Esophagus muscularis mucosa (tissue), 4 donors: ENCODE measurements around the gene PLK3. TPM values are rescaled to one million over a fixed set of nuclear protein-coding genes. Genes with fewer than 3 reads are reported as not detected.
A peak's percentile ranks its signal among the peaks of the same experiment; 100 is the strongest.

ENCODE experiments used
- DNase-seq: peaks from one replicate; pipeline ENCODE4 v3.0.0-alpha.2; 2017; ENCODE audit errors: extremely low spot score
- H3K27ac ChIP-seq, 4 donors: fragments of 200-600 bp; sonication (generic); replicated peaks in 1 of 4; 1 replicate in 3 of 4; 2 replicates in 1 of 4; pipeline ENCODE4 v1.5.1; 2016 to 2019; ENCODE audit warnings: mild to moderate bottlenecking in 1 of 4
- H3K27me3 ChIP-seq, 4 donors: fragments of 200-600 bp; sonication (generic); one replicate each; pipeline versions ENCODE4 v1.5.1 to v1.6.0; 2016 to 2019
- H3K36me3 ChIP-seq, 4 donors: fragments of 200-600 bp; sonication (generic); one replicate each; pipeline ENCODE4 v1.5.1; 2016 to 2019
- H3K4me1 ChIP-seq, 4 donors: fragments of 200-600 bp; sonication (generic); one replicate each; pipeline ENCODE4 v1.5.1; 2016 to 2019
- H3K4me3 ChIP-seq, 4 donors: fragments of 200-600 bp; sonication (generic); 1 replicate in 2 of 4; 2 replicates in 2 of 4; pipeline ENCODE4 v1.5.1; 2016 to 2019; ENCODE audit warnings: mild to moderate bottlenecking in 4 of 4, moderate library complexity in 1 of 4
- H3K9me3 ChIP-seq, 4 donors: fragments of 200-600 bp; sonication (generic); 1 replicate in 3 of 4; 2 replicates in 1 of 4; pipeline ENCODE4 v1.5.1; 2016 to 2019
- CTCF ChIP-seq, 3 experiments: fragments of 200-600 bp in 2 of 3; fragments of 450-650 bp in 1 of 3; sonication (generic) in 2 of 3; IDR thresholded peaks; one replicate each; pipeline ENCODE4 v1.5.1; 2017 to 2019; ENCODE audit warnings: antibody characterized with exemption in 3 of 3, mild to moderate bottlenecking in 2 of 3, moderate library complexity in 1 of 3
- EP300 ChIP-seq: sonication (generic); formaldehyde crosslinking; IDR thresholded peaks from one replicate; pipeline ENCODE4 v1.6.1; 2017; ENCODE audit warnings: antibody characterized with exemption
- POLR2A ChIP-seq: fragments of 450-650 bp; IDR thresholded peaks from one replicate; pipeline ENCODE4 v1.6.1; 2017; ENCODE audit warnings: antibody characterized with exemption, moderate library complexity, mild to moderate bottlenecking, low read depth
- POLR2AphosphoS5 ChIP-seq, 2 donors: sonication (generic); formaldehyde crosslinking; IDR thresholded peaks; one replicate each; pipeline ENCODE4 v1.6.1; 2017; ENCODE audit warnings: antibody characterized with exemption in 2 of 2
- WGBS: methylation state at CpG from one replicate; pipeline ENCODE4 v1.1.5; 2018; 5-methylcytosine and 5-hydroxymethylcytosine counted together
- intact Hi-C: fragments of 100-400 bp; cut with DNase I; formaldehyde crosslinking; loops from one replicate; pipeline ENCODE4 v1.15.1; 2023
- total RNA-seq, 4 donors: library from RNA; depleted of rRNA; stranded (reverse); fragments of >200 nt; gene quantifications; one replicate each; pipeline versions ENCODE4 v1.1.0 to v1.2.1, GENCODE V29; 2016

PLK3 gene
- total RNA-seq, 4 donors from 2014 or later, result 7.9 to 46.4 (median 10.5) TPM

GRCh38 chr1:44802306-44803061 is 2.3 kb downstream of the PLK3 start:
- intact Hi-C loops, result no loop called here
- no peaks in the 10 kb centered on the region for H3K27me3 ChIP-seq
- peaks cover 9 to 47% (median 41%) of the 10 kb centered on the region in 4 donors for H3K36me3 ChIP-seq
- H3K27ac ChIP-seq, result peak overlapping the region; percentile 48 to 96 (median 80)
- WGBS, result 85% methylated on average over 8 of the region's 13 CpGs
- no peak for DNase-seq
- no peaks in the 10 kb centered on the region for H3K9me3 ChIP-seq
- H3K4me3 ChIP-seq, result peak overlapping the region; percentile 81 to 95 (median 92)
- no peak for TF ChIP-seq POLR2AphosphoS5 (IDR thresholded peaks at IDR 0.05)
- TF ChIP-seq POLR2A, result no peak
- TF ChIP-seq CTCF (IDR thresholded peaks at IDR 0.05), result no peak
- TF ChIP-seq EP300, result no peak
- peaks cover 53 to 81% (median 69%) of the 10 kb centered on the region in 4 donors for H3K4me1 ChIP-seq

GRCh38 chr1:44803062-44803311 is 2.8 kb downstream of the PLK3 start:
- no peak for TF ChIP-seq EP300
- no peak for TF ChIP-seq CTCF (IDR thresholded peaks at IDR 0.05)
- no peak for TF ChIP-seq POLR2A
- no peak for TF ChIP-seq POLR2AphosphoS5 (IDR thresholded peaks at IDR 0.05)
- 92% methylated on average over 9 of the region's 9 CpGs for WGBS
- Histone ChIP-seq H3K27ac (peak overlapping the region; percentile 48 to 96 (median 80)), H3K9me3 (no peaks in the 10 kb centered on the region), H3K4me1 (peaks cover 58 to 86% (median 74%) of the 10 kb centered on the region in 4 donors), H3K36me3 (peaks cover 9 to 47% (median 41%) of the 10 kb centered on the region in 4 donors), H3K4me3 (peak overlapping the region in 1 of 4 donors; percentile 92), H3K27me3 (no peaks in the 10 kb centered on the region)
- intact Hi-C loops, result no loop called here
- DNase-seq, result no peak

GRCh38 chr1:44803312-44804095 is 3.3 kb downstream of the PLK3 start:
- Histone ChIP-seq H3K36me3 (peaks cover 9 to 47% (median 41%) of the 10 kb centered on the region in 4 donors), H3K27me3 (no peaks in the 10 kb centered on the region), H3K27ac (peak overlapping the region; percentile 48 to 96 (median 80)), H3K4me1 (peaks cover 64 to 91% (median 79%) of the 10 kb centered on the region in 4 donors), H3K9me3 (no peaks in the 10 kb centered on the region), H3K4me3 (no peak overlapping the region)
- TF ChIP-seq CTCF (IDR thresholded peaks at IDR 0.05) (no peak), POLR2AphosphoS5 (IDR thresholded peaks at IDR 0.05) (no peak), EP300 (no peak), POLR2A (no peak)
- 90% methylated on average over 11 of the region's 13 CpGs for WGBS
- intact Hi-C loops, result no loop called here
- no peak for DNase-seq

- Histone ChIP-seq H3K27me3 (no peaks in the 10 kb centered on the region), H3K36me3 (peaks cover 9 to 47% (median 41%) of the 10 kb centered on the region in 4 donors), H3K27ac (peak overlapping the region; percentile 96 to 97 (median 96)), H3K9me3 (no peaks in the 10 kb centered on the region), H3K4me3 (no peak overlapping the region), H3K4me1 (peaks cover 76 to 100% (median 92%) of the 10 kb centered on the region in 4 donors)
- no peak for TF ChIP-seq POLR2AphosphoS5 (IDR thresholded peaks at IDR 0.05)
- no peak for TF ChIP-seq EP300
- no peak for TF ChIP-seq POLR2A
- TF ChIP-seq CTCF (IDR thresholded peaks at IDR 0.05), result no peak
- intact Hi-C loops, result no loop called here
- WGBS, result 83% methylated on average over 7 of the region's 20 CpGs
- DNase-seq, result no peak
Observed at GRCh38 chr1:44805311-44806024, 5.3 kb downstream of the PLK3 start.
